ENCODE measurements around the gene USP30. TPM values are rescaled to one million over a fixed set of nuclear protein-coding genes. Genes with fewer than 3 reads are reported as not detected.
A peak's percentile ranks its signal among the peaks of the same experiment; 100 is the strongest.

Gene USP30
- total and polyA plus RNA-seq, 9 of the 15 experiments (the other 6 are each of a cell fraction or from before 2014, with no cell fraction given): 1.4 to 15.2 (median 7.0) TPM

DNA sequence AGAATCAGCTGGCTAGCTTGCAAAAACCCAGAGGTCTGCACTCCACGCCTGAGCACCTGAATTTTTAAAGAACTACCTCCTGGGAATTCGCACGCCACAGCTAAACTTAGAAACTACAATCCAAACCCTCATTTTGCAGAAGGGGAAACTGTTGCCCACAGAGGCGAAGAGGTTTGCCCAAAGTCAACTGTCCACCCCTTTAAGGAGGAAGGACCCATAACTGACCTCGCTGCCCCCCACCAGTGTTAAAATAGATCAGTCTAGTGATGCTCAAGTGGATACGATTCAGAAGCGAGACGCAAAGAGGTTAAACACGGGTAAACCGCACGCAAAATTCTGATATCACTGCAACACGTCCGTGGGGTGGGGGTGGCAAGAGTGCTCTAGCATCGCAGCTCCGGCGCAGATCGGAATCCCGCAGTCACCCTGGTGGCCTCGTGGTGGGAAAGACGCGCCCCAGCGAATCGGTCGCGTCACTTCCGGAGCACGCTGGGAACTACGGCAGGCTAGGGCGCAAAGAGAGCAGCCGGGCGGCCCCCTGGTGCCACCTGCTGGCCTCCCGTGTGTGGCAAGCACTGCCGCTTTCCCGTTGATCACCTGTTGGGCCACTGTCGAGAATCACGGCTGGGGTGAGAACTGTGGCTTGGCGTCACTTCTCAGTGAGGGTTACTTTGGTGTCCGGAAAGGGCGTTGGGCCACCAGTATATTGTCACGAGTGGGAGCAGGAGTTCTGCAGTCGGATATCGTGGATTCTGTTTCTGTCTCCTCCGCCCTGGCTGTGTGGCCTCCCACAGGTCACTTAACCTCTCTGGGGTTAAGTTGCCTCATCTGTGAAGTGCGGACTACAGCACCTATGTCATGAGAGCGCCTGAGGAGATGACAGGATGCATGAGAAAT, 40.9 kb downstream of the USP30 start, which contains the start of gene ALKBH2 (continued):
- TF ChIP-seq, protein P1, sequence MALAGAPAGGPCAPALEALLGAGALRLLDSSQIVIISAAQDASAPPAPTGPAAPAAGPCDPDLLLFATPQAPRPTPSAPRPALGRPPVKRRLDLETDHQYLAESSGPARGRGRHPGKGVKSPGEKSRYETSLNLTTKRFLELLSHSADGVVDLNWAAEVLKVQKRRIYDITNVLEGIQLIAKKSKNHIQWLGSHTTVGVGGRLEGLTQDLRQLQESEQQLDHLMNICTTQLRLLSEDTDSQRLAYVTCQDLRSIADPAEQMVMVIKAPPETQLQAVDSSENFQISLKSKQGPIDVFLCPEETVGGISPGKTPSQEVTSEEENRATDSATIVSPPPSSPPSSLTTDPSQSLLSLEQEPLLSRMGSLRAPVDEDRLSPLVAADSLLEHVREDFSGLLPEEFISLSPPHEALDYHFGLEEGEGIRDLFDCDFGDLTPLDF (CRISPR knock-in tag; IDR thresholded peaks at IDR 0.05): peak; percentile 90; the same call in 1 of the 2 replicates
- TF ChIP-seq, protein P2, sequence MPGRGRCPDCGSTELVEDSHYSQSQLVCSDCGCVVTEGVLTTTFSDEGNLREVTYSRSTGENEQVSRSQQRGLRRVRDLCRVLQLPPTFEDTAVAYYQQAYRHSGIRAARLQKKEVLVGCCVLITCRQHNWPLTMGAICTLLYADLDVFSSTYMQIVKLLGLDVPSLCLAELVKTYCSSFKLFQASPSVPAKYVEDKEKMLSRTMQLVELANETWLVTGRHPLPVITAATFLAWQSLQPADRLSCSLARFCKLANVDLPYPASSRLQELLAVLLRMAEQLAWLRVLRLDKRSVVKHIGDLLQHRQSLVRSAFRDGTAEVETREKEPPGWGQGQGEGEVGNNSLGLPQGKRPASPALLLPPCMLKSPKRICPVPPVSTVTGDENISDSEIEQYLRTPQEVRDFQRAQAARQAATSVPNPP (IDR thresholded peaks at IDR 0.05; ENCODE audit: borderline replicate concordance, insufficient read depth, insufficient read length): no peak
- TF ChIP-seq FOSL1 (tag; conservative IDR thresholded peaks at IDR 0.05) (peak; percentile 21; the same call in 1 of the 2 replicates), STAT5B (CRISPR knock-in tag; IDR thresholded peaks at IDR 0.05) (no peak), PPARD (CRISPR knock-in tag; IDR thresholded peaks at IDR 0.05) (no peak), SAFB2 (IDR thresholded peaks at IDR 0.05; ENCODE audit: borderline replicate concordance, low read depth, low read length, severe bottlenecking) (no peak), MCM2 (IDR thresholded peaks at IDR 0.05; ENCODE audit: low read depth) (no peak), GABPB2 (CRISPR knock-in tag; conservative IDR thresholded peaks at IDR 0.05) (no peak), BHLHE40 (IDR thresholded peaks at IDR 0.05; ENCODE audit: low read length) (peak; percentile 57), MEIS2 (IDR thresholded peaks at IDR 0.05; ENCODE audit: partially characterized antibody) (peak; percentile 29), NCOA4 (IDR thresholded peaks at IDR 0.05; ENCODE audit: partially characterized antibody) (no peak), ZNF384 (IDR thresholded peaks at IDR 0.05; ENCODE audit: low read depth, low read length) (0 out of 2 replicates have a peak, but pooled peaks have one; percentile 36), KDM5B (IDR thresholded peaks at IDR 0.05; ENCODE audit: insufficient replicate concordance, low read depth, low read length) (peak; percentile 81), U2AF1 (optimal IDR thresholded peaks at IDR 0.05; ENCODE audit: low read depth, low read length) (no peak), XRCC5 (IDR thresholded peaks at IDR 0.05; ENCODE audit: low read depth, low read length) (no peak), ZNF124 (CRISPR knock-in tag; IDR thresholded peaks at IDR 0.05) (no peak), CREBBP (IDR thresholded peaks at IDR 0.05; ENCODE audit: low read depth, low read length) (no peak)
- TF ChIP-seq, protein P3, sequence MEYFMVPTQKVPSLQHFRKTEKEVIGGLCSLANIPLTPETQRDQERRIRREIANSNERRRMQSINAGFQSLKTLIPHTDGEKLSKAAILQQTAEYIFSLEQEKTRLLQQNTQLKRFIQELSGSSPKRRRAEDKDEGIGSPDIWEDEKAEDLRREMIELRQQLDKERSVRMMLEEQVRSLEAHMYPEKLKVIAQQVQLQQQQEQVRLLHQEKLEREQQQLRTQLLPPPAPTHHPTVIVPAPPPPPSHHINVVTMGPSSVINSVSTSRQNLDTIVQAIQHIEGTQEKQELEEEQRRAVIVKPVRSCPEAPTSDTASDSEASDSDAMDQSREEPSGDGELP (CRISPR knock-in tag; IDR thresholded peaks at IDR 0.05; ENCODE audit: borderline replicate concordance): peak; percentile 97
- TF ChIP-seq, protein P4, sequence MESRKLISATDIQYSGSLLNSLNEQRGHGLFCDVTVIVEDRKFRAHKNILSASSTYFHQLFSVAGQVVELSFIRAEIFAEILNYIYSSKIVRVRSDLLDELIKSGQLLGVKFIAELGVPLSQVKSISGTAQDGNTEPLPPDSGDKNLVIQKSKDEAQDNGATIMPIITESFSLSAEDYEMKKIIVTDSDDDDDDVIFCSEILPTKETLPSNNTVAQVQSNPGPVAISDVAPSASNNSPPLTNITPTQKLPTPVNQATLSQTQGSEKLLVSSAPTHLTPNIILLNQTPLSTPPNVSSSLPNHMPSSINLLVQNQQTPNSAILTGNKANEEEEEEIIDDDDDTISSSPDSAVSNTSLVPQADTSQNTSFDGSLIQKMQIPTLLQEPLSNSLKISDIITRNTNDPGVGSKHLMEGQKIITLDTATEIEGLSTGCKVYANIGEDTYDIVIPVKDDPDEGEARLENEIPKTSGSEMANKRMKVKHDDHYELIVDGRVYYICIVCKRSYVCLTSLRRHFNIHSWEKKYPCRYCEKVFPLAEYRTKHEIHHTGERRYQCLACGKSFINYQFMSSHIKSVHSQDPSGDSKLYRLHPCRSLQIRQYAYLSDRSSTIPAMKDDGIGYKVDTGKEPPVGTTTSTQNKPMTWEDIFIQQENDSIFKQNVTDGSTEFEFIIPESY (CRISPR knock-in tag; IDR thresholded peaks at IDR 0.05): peak; percentile 55; the same call in 1 of the 2 replicates
- TF ChIP-seq, protein P5, sequence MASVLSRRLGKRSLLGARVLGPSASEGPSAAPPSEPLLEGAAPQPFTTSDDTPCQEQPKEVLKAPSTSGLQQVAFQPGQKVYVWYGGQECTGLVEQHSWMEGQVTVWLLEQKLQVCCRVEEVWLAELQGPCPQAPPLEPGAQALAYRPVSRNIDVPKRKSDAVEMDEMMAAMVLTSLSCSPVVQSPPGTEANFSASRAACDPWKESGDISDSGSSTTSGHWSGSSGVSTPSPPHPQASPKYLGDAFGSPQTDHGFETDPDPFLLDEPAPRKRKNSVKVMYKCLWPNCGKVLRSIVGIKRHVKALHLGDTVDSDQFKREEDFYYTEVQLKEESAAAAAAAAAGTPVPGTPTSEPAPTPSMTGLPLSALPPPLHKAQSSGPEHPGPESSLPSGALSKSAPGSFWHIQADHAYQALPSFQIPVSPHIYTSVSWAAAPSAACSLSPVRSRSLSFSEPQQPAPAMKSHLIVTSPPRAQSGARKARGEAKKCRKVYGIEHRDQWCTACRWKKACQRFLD (CRISPR knock-in tag; IDR thresholded peaks at IDR 0.05): peak; percentile 92

Measured in K562 (cell line).